K562 (cell line): ENCODE results near the gene GPR78.

ENCODE experiments used
- U2AF2 ChIP-seq: fragments of 200-400 bp; formaldehyde crosslinking; optimal IDR thresholded peaks from 2 replicates; pipeline ENCODE3; 2017; ENCODE audit warnings: low read depth, mild to moderate bottlenecking, low read length
- ZNF212 ChIP-seq: fragments of 450-650 bp; formaldehyde crosslinking; IDR thresholded peaks from 2 replicates; pipeline ENCODE4 v1.4.0; 2020; ENCODE audit warnings: mild to moderate bottlenecking
- ZNF561 ChIP-seq: fragments of 450-650 bp; formaldehyde crosslinking; conservative IDR thresholded peaks from 2 replicates; pipeline ENCODE4 v1.4.0; 2020; ENCODE audit warnings: mild to moderate bottlenecking, moderate library complexity
- TF ChIP-seq, protein P1 (sequence below): fragments of 150-350 bp; conservative IDR thresholded peaks from 2 replicates; pipeline ENCODE4 v1.6.1; 2014; ENCODE audit warnings: low read length
- TF ChIP-seq, protein P2 (sequence below): fragments of 250-450 bp; sonication (Bioruptor Pico); IDR thresholded peaks from 2 replicates; pipeline ENCODE4 v1.8.0; 2021; ENCODE audit warnings: moderate library complexity, mild to moderate bottlenecking, inconsistent platforms
- TF ChIP-seq, protein P3 (sequence below): fragments of 250-450 bp; sonication (Bioruptor Pico); IDR thresholded peaks from 2 replicates; pipeline ENCODE4 v1.5.0; 2020; ENCODE audit warnings: mild to moderate bottlenecking, borderline replicate concordance

DNA sequence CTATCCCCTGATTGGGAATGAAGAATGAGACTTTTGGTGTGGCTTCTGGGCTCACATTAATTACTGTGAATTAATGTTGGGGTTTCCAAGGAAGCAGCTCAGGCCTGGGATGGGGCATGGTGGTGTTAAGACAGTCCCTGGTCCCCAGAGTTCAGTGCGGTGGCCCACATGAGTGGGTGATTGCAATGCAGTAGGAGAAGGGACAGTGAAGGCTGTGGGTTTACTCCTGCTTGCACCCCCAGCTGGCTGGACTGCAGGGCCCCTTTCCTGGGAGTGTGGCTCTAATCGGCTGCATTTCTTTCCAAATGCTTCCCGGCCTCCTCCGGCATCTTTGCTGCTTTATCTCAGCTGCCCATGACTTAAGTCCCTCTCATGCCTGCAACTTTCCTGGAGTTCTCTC, 28.2 kb upstream of the GPR78 start:
- TF ChIP-seq ZNF561 (CRISPR knock-in tag) (no peak), ZNF212 (CRISPR knock-in tag) (no peak), U2AF2 (no peak)
- TF ChIP-seq, protein P1, sequence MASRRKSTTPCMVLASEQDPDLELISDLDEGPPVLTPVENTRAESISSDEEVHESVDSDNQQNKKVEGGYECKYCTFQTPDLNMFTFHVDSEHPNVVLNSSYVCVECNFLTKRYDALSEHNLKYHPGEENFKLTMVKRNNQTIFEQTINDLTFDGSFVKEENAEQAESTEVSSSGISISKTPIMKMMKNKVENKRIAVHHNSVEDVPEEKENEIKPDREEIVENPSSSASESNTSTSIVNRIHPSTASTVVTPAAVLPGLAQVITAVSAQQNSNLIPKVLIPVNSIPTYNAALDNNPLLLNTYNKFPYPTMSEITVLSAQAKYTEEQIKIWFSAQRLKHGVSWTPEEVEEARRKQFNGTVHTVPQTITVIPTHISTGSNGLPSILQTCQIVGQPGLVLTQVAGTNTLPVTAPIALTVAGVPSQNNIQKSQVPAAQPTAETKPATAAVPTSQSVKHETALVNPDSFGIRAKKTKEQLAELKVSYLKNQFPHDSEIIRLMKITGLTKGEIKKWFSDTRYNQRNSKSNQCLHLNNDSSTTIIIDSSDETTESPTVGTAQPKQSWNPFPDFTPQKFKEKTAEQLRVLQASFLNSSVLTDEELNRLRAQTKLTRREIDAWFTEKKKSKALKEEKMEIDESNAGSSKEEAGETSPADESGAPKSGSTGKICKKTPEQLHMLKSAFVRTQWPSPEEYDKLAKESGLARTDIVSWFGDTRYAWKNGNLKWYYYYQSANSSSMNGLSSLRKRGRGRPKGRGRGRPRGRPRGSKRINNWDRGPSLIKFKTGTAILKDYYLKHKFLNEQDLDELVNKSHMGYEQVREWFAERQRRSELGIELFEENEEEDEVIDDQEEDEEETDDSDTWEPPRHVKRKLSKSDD, result no peak
- TF ChIP-seq, protein P2, sequence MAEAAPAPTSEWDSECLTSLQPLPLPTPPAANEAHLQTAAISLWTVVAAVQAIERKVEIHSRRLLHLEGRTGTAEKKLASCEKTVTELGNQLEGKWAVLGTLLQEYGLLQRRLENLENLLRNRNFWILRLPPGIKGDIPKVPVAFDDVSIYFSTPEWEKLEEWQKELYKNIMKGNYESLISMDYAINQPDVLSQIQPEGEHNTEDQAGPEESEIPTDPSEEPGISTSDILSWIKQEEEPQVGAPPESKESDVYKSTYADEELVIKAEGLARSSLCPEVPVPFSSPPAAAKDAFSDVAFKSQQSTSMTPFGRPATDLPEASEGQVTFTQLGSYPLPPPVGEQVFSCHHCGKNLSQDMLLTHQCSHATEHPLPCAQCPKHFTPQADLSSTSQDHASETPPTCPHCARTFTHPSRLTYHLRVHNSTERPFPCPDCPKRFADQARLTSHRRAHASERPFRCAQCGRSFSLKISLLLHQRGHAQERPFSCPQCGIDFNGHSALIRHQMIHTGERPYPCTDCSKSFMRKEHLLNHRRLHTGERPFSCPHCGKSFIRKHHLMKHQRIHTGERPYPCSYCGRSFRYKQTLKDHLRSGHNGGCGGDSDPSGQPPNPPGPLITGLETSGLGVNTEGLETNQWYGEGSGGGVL (CRISPR knock-in tag), result no peak
- TF ChIP-seq, protein P3, sequence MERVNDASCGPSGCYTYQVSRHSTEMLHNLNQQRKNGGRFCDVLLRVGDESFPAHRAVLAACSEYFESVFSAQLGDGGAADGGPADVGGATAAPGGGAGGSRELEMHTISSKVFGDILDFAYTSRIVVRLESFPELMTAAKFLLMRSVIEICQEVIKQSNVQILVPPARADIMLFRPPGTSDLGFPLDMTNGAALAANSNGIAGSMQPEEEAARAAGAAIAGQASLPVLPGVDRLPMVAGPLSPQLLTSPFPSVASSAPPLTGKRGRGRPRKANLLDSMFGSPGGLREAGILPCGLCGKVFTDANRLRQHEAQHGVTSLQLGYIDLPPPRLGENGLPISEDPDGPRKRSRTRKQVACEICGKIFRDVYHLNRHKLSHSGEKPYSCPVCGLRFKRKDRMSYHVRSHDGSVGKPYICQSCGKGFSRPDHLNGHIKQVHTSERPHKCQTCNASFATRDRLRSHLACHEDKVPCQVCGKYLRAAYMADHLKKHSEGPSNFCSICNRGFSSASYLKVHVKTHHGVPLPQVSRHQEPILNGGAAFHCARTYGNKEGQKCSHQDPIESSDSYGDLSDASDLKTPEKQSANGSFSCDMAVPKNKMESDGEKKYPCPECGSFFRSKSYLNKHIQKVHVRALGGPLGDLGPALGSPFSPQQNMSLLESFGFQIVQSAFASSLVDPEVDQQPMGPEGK (CRISPR knock-in tag), result no peak
